ENCODE measurements around the gene TRMO.
A peak's percentile ranks its signal among the peaks of the same experiment; 100 is the strongest.
"Not testable (repeated sequence)": the region's sequence is repeated elsewhere in the genome, so short reads cannot be mapped to it uniquely, and the experiment has no call there.

The TRMO gene, protein sequence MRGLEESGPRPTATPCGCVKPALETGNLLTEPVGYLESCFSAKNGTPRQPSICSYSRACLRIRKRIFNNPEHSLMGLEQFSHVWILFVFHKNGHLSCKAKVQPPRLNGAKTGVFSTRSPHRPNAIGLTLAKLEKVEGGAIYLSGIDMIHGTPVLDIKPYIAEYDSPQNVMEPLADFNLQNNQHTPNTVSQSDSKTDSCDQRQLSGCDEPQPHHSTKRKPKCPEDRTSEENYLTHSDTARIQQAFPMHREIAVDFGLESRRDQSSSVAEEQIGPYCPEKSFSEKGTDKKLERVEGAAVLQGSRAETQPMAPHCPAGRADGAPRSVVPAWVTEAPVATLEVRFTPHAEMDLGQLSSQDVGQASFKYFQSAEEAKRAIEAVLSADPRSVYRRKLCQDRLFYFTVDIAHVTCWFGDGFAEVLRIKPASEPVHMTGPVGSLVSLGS

DNA sequence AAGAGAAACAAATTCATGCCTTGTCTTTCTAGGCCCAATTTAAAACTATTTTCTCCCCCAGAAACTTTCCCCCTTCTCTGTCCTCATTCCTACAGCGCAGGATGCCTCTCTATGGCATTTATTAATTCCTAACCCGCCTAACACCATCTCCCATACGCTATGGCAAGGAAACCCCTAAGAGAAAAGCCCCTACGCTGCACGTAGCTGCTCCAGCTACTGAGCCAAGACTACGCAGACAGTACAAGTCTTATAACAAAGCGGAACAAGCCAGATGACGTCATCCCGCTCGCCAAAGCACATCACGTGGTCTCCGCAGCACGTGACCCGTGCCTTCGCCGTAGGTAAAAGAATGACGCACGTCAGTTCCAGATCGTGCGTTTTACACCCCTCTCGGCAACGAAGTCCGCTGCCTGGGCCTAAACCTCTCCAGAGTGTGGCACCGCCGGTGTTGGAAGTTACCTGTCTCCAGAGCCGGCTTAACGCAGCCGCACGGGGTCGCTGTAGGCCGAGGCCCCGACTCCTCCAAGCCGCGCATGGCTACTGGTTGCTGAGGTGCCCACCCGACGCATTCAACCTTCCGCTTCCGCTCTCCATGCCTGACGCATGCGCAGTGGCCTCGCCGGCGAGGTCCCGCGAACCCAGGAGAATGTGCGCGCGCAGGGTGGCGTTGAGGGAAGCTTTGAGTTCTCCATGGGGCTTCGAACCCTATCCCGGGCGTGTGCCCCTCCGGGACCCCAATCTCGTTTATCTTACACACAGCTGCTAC lies at the start of gene TRMO:
TRMO (minus strand) TSS at position 542 of the 766 bp plus-strand sequence; CDS start at position 535, 7 bp downstream.
- peak; percentile 98 for DNase-seq (ENCODE audit: low spot score)

DNA sequence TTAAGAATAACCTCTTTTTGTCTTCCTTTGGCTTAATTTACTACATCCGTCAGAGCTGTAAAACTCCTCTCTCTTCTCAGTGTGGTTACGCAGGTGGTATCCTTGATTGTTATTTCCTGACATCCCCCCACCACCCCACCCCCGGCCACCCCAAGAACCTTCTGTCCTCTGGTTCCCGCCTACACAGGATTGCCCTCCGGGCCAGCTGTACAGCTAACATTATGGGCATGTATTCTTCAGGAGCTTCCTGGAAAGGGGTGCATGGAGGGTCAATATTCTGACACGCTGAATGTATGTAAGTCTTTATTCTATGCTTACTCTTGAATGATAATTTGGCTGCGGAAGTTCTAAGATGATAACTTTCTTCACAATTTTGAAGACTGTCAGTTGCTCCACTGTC lies 47.9 kb upstream of the TRMO start:
- no peak for DNase-seq (ENCODE audit: low spot score)

DNA sequence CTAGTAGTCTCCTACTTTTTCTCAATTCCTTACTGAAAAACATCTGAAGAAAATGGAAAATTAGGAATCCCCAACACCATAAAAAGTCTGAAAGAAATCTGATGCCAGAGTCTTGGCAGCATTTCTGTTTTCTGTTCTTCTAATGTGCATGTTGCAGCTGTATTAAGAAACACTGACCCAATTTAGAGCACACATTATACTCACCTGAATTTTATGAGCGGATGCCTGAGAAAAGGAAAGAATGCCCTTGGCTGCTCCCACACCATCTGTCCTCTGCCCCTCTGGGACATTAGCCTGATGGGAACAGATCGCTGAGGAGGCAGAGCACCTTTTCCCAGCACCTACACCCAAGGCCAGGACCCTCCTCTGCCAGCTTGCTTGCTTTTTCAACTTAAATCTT lies 46.7 kb upstream of the TRMO start:
- DNase-seq (ENCODE audit: low spot score): no peak

DNA sequence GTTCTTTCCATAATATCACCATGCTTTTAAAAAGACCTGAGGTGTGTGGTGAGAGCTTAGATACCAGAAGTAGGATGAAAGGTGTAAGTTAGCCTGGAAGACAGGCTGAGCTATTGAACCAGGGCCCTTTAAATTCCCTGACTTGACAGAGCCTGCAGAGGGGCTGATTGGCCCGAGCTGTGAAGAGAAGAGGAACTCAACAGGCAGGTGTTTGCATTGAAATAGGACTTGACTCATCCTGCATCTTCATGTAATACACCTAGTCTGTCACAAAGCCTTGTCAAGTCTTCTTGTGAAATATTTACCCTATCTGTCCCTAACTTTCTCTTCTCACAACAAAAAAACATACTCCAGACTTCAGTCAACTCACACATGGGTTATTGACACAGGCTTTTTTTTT lies 44.2 kb upstream of the TRMO start:
- DNase-seq (ENCODE audit: low spot score): no peak

DNA sequence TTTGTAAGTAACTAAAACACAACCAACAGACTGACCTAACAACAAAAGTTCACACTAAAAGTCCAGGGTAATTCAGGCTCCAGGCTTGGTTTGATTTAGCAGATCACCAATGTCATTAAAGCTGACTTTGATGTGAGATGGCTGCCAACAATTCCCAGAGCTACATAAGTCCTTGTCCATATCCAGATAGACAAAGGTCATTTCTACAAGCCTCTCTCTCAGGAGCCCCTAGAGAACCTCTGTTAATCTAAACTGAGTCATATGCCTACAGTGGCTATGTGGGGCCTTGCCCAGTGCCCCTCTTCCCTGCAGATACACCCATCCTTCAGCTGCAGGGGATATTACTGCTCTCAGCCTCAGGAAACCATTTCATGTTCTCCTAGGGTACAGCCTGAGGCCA lies 42.6 kb upstream of the TRMO start:
- DNase-seq (ENCODE audit: low spot score): no peak

DNA sequence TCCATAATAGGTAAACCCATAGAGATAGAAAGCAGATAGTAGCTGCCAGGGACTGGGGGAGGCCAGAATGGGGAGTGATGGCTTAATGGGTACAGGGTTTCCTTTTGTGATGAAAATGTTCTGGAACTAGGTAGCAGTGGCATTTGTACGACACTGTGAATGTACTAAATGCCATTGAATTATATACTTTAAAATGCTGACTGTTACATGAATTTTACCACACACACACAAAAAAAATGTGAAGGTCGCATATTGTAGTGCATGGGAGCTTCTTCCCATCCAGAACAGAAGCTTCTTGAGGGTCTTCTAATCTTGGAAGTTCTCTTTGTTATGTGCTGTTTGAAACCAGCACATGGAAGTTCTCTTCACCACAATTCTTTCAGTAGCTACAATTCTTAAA lies 40.9 kb upstream of the TRMO start:
- DNase-seq (ENCODE audit: low spot score): no peak

DNA sequence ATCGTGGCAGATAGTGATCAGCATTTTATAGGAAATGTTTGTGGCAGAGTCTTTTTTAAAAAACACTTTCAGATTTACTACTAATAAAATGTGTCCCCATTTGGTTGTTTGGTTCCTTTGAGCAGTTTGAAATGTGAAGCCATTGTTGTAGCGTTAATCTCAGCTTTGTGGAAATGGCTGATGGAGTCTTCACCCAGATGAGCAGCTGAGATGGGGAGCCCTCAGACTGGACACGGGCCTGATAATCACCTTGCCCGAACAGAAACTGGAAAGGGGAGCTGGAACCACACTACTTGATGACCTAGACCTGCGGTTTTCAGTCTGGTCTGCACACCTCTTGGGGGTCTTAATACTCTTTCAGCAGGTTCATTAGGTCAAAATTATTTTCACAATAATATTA lies 40.3 kb upstream of the TRMO start:
- DNase-seq (ENCODE audit: low spot score): no peak

DNA sequence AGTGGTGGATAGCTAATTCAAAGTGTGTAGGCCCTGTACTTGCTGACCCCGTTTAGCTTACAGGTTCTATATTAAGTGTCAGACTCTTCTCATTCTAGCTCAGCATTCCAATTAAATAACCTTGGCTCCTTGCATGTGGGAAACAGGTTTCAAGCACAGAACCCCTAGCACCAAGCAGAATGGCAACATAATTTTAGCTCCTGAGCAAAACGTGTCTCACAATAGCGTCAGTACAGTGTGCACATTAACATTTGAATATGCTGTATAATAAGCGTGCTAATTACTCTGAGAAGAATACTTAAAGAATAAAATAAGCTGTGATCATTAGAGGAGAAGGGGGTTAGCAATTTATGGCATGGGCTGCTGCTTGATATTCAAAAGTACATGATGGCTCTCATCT lies 39.8 kb upstream of the TRMO start:
- DNase-seq (ENCODE audit: low spot score): no peak

DNA sequence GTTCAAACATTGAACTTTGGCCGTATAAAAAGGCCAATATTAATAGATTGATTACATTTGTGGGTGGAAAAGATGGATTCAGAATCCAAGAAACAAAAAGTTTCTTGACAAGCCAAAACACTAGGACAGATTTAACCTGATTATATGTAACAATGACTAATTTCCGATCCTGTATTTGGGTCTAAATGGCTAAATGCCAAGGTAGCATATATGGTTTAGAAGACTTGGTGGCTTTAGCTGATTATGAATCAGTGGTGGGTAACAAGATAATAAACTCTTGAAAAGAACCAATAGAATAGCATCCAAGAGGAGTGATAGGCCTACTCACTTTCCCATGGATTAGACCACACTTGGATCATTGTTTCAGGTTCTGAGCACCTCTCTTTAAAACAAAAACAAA lies 39.1 kb upstream of the TRMO start:
- no peak for DNase-seq (ENCODE audit: low spot score)

DNA sequence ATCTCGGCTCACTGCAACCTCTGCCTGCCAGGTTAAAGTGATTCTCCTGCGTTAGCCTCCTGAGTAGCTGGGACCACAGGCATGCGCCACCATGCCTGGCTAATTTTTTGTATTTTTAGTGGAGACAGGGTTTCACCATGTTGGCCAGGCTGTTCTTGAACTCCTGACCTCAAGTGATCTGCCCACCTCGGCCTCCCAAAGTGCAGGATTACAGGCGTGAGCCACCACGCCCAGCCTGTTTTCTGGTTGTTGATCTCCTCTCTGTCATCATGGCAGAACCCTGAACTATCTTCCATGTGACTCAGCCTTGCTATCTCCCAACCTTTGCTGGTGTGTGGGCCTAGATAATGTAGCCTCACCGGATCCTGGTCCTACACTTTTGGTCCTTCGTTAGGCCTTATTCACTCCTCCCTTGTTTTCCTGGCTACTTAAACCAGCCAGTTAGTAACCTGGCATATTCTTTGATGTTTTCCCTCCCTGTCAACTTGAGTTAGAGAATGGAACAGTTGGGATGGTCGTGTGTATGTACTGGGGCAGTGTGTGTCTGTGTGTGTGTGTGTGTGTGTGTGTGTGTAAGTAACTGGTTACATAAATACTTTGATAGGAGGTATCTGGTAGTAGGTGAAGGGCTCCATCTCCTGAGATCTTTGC lies 38.5 kb upstream of the TRMO start:
- not testable (repeated sequence) for DNase-seq (ENCODE audit: low spot score)

DNA sequence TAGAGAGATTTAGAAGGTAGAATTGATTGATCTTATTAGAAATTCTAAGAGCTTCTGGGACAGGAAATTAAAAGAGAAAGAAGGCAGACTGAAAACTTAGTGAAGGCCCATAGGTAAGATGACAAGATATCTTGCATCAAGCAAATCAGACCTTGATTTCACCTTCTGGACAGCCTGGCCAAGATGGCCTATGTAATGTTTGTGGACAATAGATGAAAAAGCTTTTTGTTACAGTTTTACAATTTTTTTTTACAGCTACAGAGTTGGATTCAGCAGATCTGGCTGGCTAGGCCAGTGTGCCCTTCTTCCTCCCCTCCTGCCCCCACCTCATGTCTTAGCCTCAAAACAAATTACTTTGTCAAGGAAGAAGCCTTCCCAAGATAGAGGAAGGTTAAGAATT lies 37.3 kb upstream of the TRMO start:
- no peak for DNase-seq (ENCODE audit: low spot score)

DNA sequence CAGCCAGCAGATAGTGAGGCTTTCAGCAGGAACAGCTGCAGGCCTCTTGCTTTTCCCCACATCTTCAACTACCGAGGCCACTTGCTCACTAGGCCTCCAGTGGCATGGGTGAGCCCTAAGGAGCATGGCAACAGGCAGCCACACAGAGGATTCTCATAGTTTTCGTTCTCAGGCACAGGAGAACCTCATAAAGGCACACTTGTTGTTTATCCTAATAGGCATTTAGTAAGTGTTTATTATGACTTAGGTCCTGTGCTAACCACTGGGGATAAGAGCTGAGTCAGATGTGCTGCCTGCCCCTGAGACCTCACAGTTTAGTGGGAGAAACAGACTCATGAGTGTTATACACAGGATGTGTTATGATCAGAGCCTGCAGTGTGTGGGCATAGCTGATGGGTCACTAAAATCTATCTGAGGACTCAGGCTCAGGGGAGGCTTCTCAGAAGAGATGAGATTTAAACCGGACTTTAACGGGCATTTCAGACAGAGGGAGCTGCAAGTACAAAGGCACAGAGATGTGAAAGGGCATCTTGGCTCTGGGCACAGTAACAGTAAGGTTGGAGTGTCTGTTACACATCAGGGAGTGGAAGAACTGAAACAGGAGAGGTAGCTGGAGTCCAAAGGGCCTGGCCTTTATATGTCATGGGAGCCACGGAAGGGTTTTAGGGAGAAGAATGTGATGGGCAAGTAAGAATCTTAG lies 36.7 kb upstream of the TRMO start:
- DNase-seq (ENCODE audit: low spot score): no peak

DNA sequence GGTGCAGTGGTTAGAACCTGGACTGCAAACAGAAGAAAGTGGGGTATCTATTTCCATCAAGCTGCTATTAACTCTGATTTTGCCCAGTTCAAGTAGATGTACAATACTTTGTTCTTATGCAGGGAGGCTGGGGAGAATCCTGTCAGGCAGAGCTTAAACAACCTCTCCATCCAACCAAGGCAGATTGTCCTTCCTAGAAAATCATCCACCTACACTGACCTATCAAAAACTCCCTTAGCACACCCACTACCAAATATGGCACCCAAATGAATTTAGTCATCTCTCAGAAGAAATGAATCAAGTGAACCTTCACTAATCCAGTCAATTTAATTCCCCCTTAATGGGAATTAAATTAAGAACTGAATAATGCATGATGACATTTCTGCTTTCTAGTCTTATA lies 34.0 kb upstream of the TRMO start:
- DNase-seq (ENCODE audit: low spot score): no peak

DNA sequence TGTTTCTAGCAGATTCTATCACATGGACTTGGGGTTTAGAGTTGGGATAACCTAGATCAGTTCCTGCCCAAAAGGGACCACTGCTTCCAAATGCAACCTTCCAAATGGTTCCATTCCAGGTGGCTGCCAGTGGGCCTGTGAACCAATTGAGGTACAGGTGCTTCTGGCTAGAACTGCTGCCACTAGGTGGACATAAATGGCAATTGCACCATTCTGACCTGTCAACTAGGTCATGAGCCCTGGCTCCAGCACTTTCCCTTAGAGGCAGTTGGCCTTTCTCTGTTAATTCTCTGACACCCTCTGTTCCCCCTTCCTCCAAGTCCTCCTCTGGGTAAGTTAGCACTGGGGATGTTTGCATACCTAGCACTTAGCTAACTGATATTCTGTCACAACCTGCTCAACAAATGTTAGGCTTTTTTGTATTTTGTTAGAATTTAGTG lies 32.3 kb upstream of the TRMO start:
- peak; percentile 51 for DNase-seq (ENCODE audit: low spot score)

DNA sequence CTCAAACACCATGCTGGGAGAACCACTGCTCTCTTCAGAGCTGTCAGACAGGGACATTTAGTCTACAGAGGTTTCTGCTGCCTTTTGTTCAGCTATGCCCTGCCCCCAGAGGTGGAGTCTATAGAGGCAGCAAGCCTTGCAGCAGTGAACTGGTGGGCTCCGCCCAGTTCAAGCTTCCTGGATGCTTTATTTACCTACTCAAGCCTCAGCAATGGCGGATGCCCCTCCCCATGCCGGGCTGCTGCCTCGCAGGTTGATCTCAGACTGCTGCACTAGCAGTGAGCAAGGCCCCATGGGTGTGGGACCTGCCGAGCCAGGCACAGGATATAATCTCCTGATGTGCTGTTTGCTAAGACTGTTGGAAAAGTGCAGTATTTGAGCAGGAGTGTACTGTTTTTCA lies 28.6 kb upstream of the TRMO start:
- not testable (repeated sequence) for DNase-seq (ENCODE audit: low spot score)

DNA sequence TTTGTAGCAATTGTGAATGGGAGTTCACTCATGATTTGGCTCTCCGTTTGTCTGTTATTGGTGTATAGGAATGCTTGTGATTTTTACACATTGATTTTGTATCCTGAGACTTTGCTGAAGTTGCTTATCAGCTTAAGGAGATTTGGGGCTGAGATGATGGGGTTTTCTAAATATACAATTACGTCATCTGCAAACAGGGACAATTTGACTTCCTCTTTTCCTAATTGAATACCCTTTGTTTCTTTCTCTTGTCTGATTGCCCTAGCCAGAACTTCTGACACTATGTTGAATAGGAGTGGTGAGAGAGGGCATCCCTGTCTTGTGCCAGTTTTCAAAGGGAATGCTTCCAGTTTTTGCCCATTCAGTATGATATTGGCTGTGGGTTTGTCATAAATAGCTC lies 24.8 kb upstream of the TRMO start:
- DNase-seq (ENCODE audit: low spot score): not testable (repeated sequence)

DNA sequence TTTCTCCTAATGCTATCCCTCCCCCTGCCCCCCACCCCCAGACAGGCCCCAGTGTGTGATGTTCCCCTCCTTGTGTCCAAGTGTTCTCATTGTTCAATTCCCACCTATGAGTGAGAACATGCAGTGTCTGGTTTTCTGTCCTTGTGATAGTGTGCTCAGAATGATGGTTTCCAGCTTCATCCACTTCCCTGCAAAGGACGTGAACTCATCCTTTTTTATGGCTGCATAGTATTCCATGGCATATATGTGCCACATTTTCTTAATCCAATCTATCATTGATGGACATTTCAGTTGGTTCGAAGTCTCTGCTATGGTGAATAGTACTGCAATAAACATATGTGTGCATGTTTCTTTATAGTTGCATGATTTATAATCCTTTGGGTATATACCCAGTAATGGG lies 23.2 kb upstream of the TRMO start:
- not testable (repeated sequence) for DNase-seq (ENCODE audit: low spot score)

DNA sequence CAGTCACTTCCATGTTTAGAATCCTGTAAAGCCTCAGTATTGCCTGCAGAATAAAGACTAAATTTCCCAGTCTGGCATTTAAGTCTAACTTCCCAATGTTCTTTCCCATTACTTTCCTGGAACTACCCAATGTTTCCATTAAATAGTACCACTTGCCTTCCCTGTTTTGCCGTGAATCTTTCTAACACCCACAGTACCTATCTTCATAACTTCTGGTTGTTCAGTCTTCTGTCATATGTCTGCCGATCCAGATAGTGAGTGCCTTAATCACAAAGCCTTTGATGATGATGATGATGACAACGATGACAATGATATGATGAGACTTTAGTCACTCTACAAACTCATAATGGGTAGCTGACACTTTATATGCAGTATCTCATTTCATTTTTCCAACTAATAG lies 22.3 kb upstream of the TRMO start:
- DNase-seq (ENCODE audit: low spot score): no peak

DNA sequence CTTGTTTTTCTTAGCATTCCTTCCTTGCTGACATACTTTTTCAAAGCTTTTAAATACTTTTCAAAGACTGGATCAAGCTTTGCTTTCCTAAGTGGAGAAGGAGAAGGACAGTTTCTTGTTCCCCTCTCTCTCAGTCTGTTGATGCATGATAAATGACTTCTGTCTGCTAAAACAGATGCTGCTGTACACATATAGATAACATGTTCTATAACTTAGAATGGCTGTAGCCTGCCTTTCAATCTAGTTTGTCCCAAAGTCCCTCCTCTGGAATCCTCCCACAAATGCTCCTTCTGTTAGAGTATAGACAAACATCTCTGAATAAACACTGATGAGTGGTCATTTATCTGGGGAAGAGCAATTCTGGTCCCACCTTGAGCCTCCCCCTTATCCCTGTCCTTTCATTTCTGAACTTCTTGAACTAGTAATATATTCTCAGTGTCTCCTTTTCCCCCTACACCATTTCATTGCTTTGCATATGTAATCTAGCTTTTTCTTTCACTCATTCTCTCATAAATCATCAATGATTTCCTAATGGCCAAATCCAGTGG lies 21.1 kb upstream of the TRMO start:
- no peak for DNase-seq (ENCODE audit: low spot score)

DNA sequence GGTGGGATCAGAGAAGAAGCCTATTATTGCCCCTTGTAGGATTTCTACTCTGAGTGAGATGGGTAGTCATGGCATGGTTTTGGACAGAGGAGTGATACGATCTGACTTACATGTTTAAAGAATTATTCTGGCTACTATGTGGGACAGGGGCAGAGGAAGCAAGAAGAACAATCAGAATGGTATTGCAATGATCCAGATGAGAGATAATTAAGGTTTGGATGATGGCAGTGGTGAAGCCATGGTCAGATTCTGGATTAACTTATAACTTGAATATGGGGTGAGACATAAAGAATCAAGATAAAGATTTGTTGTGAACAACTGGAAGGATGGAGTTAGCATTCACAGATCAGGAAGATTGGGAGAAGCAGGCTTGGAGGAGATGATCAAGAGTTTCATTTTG lies 19.0 kb upstream of the TRMO start:
- no peak for DNase-seq (ENCODE audit: low spot score)

DNA sequence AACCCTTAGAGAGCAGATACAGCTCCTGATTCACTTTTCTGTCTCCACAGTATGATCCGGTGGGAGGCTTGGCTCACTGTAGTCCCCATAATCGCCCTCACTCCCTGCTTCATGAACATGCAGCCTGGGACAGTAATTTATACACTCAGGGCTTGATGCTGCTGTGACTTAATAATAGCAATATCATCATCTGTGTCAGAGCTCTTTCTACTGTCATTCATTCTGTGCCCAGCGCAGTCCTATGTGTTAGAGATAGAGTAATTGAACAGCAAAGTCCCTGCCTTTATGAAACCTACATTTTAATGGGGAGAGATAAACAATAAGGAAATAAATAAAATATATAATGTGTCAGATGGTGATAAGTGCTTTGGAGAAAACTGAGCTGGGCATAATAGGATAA lies 18.4 kb upstream of the TRMO start:
- DNase-seq (ENCODE audit: low spot score): no peak

DNA sequence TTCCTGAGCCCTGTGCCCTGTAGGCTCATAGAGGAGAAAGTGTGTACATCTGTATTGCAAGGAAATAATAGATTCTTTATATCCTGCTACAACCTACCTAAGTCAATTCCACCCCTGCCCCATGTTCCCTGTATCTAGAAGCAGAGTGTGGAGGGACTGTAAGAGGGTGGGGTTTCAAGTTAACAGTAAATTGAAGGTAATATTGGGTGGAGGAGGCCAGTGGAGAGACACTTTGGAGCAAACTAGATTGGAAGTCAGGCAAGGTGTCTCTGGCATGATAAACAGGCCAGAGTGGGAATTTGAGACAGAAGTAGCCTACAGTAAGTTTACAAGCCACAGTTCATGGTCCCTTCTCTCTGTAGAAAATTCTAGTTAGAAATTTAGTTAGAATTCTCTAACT lies 17.9 kb upstream of the TRMO start:
- DNase-seq (ENCODE audit: low spot score): no peak

Data from ecto neural progenitor cell (in vitro differentiated cells).